Hematopoietic multipotent progenitor cell treated with erythropoietin and hydrocortisone succinate and interleukin-3 and kit ligand, for 15 days (in vitro differentiated cells): ENCODE results near the gene KLC1.
"Not testable (repeated sequence)": the region's sequence is repeated elsewhere in the genome, so short reads cannot be mapped to it uniquely, and the experiment has no call there.

Experiments used
- DNase-seq: peaks from one replicate; pipeline ENCODE4 v3.0.0-alpha.2; 2015; ENCODE audit warnings: low spot score

Gene KLC1

DNA sequence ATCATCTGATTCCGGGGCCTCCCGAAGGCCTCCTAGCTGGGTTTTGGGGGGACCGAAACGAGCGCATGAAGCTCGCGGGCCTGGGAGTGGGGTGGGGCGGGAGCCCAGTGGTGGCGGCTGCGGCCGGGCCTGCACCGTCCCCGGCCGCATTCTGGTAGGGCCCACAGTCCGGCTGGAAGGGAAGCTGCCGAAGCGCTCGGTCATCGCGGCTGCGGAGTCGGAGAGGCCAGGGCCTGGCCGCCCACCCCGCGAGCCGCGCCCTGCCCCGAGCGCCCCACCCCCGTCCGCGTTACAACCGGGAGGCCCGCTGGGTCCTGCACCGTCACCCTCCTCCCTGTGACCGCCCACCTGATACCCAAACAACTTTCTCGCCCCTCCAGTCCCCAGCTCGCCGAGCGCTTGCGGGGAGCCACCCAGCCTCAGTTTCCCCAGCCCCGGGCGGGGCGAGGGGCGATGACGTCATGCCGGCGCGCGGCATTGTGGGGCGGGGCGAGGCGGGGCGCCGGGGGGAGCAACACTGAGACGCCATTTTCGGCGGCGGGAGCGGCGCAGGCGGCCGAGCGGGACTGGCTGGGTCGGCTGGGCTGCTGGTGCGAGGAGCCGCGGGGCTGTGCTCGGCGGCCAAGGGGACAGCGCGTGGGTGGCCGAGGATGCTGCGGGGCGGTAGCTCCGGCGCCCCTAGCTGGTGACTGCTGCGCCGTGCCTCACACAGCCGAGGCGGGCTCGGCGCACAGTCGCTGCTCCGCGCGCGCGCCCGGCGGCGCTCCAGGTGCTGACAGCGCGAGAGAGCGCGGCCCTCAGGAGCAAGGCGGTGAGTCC is at the start of gene KLC1:
TSS of gene KLC1 (plus strand) at position 528 of the 819 bp plus-strand sequence. CDS start 25,354 bp downstream, outside the sequence.
- peak; percentile 83 for DNase-seq

DNA sequence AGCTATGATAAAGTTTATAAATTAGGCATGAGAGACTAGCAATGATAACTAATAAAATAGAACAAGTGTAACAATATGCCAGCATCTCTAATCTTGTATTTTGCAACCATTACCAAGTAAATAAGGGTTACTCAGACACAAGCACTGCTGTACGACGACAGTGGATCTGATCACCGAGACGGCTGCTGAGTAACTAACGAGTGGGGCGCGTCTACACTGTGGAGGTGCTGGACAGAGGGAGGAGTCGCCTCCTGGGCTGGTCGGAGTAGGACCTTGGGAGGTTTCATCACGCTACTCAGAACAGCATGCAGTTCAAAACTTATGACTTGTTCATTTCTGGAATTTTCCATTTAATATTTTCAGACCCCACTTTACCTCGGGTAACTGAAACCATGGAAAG is 47.8 kb upstream of the KLC1 start:
- DNase-seq = peak; percentile 0

DNA sequence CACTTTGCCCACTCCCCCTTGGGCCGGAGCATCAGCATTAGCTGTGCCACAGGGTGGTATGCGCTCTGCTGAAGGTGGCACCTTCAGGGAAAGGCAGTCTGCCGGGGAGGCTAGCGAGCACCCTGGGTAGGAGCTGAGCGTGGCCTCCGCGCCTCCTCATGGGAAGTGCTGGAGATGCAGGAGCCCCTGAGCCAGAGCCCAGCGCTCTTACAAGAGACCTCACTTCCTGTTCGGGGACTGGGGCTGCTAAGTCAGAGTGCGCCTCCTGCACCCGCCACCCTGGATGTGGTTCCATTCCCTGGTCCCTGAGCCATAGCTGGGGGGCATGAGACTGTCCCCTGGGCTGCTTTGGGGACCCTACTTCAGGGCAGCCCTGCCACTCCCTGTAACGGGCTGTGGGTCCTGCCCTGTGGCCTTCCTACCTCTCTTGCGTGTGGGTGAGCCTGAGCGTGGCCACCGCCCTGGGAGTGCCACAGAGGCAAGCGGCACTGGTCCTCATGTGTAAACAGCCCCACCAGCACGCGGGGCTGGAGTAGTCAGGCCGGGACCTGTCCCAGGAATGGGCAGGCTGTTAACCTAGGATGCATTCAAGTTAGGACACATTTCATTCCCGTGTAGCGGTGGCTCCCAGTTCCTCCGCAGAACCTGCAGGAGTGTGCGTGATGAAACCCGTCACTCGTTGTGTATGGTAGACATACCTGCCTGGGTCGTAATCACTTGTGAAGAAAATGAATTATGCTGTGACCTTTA is 46.9 kb upstream of the KLC1 start:
- peak; percentile 0 for DNase-seq

- peak; percentile 1 for DNase-seq
Measured at GRCh38 chr14:103584326-103584915, 44.6 kb upstream of the KLC1 start.

DNA sequence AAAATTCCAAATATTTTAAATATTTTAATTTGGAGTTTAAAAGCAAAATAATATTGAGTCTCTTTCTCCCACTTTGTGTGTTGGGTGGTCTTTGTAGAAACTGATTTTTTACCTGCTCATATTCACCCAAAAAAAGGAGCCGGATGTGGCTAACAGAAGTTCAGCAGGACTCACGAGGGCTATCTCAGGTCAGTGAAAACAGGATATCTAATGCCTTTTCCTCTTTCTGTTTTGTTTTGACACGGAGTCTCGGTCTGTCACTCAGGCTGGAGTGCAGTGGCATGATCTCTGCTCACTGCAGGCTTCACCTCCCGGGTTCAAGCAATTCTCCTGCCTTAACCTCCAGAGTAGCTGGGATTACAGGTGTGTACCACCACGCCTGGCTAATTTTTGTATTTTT is 35.4 kb upstream of the KLC1 start:
- DNase-seq = no peak

- no peak for DNase-seq
Measured at GRCh38 chr14:103594265-103594664, 34.7 kb upstream of the KLC1 start.

GRCh38 chr14:103597623-103598377 is 31.2 kb upstream of the KLC1 start:
- no peak for DNase-seq

- DNase-seq = no peak
Measured at GRCh38 chr14:103600503-103600902, 28.5 kb upstream of the KLC1 start.

DNA sequence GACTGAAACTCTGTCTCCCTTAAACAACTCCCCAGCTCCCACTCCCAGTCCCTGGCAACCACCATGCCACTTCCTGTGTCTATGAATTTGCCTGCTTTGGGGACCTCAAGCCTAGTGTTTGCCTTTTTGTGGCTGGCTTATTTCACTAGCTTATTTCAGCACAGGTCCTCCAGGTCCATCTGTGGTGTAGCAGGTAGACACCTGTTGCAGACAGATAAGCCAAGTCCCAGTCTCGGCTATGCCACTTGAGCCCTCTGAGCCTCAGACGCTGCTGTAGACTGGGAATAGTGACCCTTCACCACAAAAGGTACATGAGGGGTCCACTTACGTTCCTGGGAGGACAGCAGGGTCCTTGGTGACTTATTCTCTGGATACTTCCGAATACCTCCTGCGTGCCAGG is 24.4 kb upstream of the KLC1 start:
- no peak for DNase-seq

DNA sequence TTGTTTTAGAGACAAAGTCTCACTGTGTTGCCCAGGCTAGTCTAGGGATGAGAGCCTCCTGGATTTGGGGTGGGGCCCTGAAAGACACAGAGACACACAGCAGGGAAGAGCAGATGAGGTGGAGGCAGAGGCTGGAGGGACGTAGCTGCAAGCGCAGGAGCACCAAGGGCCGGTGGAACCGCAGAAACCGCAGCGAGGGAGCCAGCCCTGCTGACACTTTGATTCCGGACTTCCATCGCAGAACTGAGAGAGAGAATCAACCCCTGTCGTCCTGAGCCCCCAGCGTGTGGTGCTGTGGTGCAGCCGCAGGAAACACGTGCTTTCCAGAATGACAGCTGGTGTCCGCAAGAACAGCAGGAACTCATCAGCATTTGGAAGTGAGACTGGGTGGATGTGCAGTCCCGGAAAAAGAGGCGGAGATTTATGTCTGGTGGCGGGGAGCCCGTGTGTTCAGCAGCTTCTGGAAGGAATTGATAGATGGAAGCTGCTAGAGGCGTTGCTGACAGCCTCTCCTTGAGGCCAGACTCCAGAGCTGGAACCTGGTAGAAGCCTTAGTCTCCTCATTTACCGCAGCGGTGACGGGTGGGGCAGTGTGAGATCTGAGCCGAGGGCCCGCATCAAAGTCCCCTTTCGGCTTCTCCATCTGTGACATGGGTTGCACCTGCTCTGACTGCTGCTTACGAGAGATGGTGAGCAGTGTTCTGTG is 21.9 kb upstream of the KLC1 start:
- DNase-seq = no peak

DNA sequence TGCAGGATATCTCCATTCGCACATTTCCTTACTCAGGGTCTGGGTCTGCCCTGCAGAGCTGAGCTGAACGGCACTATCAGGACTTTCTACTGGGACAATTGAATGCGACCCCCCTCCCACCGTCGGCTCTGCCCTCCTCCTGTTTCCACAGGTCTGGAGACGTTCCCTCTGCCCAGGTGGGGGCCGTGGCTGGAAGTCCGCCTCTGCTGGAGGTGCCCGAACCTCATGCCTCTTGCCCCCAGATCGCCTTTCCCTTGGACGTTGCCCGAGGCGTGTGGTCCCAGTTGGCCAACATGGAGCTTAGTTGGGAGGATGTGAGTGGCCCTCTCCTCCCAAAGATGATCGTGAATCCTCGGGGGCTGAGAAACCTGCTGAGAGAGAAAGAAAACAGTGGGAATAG is 21.2 kb upstream of the KLC1 start:
- DNase-seq = no peak

DNA sequence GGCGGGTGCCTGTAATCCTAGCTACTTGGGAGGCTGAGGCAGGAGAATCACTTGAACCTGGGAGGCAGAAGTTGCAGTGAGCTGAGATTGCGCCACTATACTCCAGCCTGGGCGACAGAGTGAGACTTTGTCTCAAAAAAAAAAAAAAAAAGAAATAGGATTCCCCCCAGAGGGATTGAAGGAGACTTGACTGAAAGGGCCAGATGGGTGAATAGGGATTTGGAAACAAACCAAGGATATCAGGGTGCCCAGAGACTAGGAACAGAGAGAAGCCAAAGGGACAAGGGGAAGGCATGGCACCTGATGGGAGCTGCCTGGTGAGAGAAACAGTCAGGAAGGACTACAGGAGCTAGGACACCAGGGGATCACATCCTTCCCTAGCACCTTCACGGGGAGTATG is 19.9 kb upstream of the KLC1 start:
- not testable (repeated sequence) for DNase-seq

GRCh38 chr14:103611215-103611614 is 17.8 kb upstream of the KLC1 start:
- no peak for DNase-seq

- peak; percentile 1 for DNase-seq
Measured at GRCh38 chr14:103613517-103613916, 15.5 kb upstream of the KLC1 start.

DNA sequence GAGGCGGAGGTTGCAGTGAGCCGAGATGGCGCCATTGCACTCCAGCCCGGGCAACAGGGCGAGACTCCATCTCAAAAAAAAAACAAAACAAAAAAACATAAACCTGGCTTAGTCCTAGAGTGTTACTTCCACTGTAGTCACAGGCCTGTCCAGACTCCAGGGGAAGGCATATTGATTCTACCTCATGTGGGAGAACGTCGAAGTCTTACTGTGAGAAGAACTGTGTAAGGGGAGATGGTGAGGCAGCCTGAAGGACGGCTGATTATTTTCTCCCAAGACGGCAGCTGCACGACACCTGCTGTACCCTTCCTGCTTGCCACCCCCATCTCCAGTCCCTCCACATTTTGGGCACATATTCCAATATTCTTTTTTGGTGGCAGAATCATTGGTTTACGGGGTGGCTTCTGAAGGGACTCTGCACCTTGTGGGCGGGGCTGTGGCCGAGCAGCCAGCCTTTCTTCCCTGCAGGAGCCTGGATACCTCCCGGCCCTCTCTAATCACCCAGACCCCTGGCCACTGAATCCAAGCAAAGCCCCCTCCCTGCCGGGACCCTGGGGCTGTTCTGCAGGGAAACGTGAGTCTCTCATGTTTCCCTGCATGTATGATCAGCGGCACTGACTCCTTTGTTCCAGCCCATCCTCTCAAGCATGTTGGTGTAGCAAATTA is 12.2 kb upstream of the KLC1 start:
- peak; percentile 1 for DNase-seq

DNA sequence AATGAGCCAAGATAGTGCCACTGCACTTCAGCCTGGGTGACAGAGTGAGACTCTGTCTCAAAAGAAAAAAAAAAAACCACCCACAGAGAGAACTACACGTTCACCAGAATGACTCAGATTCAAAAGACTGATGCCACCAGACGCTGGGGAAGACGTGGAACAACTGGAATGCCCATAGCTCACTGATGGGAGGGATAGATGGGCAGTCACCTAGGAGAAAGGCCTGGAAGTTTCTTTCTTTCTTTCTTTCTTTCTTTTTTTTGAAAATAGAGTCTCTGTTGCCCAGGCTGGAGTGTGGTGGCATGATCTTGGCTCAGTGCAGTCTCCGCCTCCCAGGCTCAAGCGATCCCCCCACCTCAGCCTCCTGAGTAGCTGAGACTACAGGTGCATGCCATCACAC is 10.0 kb upstream of the KLC1 start:
- DNase-seq = no peak

DNA sequence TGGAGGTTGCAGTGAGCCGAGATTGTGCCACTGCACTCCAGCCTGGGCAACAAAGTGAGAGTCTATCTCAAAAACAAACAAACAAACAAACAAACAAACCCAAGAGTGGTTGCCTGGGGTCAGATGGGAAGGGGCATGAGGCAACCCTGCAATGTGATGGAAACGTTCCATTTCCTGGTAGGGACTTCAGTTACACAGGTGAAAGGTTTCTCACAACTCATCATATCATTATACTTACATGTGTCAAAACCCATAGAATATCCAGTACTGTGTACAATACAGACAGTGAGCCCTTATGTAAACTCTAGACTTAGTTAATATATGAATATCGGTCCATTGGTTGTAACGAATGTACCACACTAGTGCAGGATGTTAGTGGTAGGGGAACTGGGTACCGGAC is 7.2 kb upstream of the KLC1 start:
- DNase-seq = peak; percentile 1

- peak; percentile 1 for DNase-seq
Measured at GRCh38 chr14:103623308-103623707, 5.7 kb upstream of the KLC1 start.

DNA sequence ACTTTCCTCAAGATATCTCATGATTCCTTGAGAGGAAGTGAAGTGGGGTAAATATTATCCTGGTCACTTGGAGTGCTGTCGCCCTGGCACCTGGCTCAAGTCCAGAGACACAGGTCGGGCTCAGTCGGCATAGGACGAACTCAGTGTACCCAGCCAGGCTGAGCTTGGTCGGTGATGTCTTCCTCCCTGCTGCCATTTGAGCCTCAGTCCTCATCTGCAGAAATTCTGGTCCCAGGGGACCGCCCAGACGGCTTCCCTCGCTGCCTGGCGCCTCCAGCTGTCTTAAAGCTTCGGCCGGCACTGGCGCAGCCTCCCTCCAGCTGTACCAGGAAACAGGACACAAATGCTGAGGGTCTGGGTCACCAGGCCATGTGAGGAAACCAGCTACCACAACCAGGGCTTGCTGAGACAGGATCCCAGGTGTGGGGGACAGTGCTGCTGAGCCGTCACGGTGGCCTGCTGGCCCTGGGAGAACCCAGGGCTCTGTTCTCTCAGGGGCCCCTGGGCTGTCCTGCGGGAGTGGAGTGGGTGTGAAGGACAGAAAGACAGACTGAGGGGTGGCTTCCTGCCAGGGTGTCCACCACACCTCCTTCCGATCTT is 5.0 kb upstream of the KLC1 start:
- peak; percentile 1 for DNase-seq

GRCh38 chr14:103624860-103625259 is 4.2 kb upstream of the KLC1 start:
- DNase-seq = peak; percentile 13
